Measurements from ENCODE around the gene TRUB1.
"Not testable (repeated sequence)": the region's sequence is repeated elsewhere in the genome, so short reads cannot be mapped to it uniquely, and the experiment has no call there.

The TRUB1 gene

DNA sequence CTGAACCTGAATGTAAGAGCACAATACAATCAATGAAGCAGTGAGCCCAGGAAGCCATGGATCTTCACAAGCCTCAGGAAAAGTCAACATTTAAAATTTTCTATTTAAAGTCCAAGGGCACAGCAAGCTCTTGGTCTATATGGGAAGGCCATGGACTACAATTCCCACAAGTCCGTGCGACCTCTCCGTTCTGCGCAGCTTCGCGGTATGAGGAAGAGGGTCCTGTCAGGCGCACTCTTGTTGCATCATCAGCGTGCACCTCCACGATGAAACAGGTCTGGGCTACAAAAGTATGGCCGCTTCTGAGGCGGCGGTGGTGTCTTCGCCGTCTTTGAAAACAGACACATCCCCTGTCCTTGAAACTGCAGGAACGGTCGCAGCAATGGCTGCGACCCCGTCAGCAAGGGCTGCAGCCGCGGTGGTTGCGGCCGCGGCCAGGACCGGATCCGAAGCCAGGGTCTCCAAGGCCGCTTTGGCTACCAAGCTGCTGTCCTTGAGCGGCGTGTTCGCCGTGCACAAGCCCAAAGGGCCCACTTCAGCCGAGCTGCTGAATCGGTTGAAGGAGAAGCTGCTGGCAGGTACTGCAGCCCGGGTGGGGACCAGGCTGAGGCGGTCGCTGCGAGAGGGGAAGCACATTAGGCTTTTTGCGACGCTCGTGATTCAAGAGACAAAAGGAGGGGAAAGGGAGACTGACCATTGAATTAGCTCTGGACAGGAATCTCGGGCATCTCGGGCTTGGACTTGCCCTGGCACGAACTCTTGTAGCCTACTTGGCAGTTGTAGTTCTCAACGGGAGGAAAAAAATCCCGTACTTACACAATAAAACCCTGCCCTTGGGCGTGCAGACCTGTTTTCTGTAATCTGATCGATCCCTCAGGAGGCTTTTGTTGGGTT lies at the start of gene TRUB1:
TSS of gene TRUB1 (plus strand) at position 234 of the 894 bp plus-strand sequence. CDS start at position 293, 59 bp downstream.
- DNase-seq (ENCODE audit: low read depth) = peak; percentile 99

DNA sequence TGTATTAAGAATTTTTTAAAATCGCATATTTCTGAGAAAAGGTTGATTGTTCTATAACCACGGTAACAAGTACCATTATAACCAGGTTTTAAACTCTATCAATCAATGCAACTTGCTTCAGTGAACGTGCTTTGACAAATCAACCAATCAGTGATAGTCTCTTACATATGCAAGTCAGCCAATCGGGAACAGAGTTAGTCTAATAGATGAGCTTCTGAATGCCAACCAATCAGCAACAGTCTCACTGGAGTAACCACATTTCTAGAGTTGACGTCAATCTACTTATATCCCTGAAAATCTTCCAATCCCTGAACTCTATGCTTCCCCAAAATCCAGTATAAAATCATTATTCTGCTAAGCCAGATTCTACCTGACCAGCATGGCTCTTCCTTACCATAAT lies 44.7 kb upstream of the TRUB1 start:
- DNase-seq (ENCODE audit: low read depth) = no peak

DNA sequence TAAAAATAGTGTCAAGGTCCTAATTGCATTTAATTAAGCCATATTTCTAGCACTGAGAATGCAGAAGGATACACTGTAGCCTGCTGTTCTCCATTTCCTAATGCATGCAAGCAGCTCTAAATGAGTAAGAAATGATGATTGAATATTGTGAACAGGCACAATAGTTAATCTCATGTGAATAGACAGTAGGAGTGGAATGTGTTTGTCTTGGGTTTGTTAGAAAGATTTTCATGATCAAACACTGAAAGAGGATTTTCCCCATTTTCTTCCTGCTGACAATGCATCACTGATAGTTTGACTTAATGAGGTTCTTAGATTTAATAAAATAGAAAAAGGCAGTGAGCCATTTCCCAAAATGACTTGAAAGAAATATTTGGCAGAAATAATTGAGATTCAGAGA lies 43.1 kb upstream of the TRUB1 start:
- DNase-seq (ENCODE audit: low read depth) = no peak

DNA sequence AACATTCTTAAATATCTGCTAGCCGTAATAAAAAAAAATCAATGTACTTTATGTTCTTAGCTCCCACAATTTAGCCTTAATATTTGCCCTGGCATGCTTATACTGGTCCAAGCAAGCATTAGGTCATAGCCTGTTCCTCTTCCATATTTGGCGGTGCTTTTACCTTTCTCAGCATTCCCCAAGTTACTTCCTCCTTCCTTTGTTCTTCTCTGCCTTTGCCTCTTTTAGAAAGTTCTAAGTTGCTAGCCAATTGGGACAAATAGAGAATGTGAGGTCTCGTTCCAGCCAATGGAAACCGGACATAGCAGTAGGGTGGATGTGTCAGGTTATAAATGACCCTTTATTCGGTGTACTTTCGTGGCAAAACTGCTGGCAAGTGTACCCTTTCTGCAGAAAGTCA lies 41.0 kb upstream of the TRUB1 start:
- DNase-seq (ENCODE audit: low read depth) = not testable (repeated sequence)

DNA sequence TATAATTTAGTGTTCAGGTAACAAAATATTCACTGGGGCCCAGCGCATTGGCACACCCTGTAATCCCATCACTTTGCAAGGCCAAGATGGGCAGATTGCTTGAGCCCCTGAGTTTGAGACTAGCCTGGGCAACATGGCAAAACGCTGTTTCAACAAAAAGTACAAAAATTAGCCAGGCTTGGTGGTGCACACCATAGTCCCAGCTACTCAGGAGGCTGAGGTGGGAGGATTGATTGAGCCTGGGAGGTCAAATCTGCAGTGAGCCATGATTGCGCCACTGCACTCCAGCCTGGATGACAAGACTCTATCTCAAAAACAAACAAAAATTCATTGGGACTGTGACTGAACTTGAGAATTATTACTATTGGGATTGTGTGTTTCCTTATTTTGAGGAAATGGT lies 40.4 kb upstream of the TRUB1 start:
- DNase-seq (ENCODE audit: low read depth) = no peak

DNA sequence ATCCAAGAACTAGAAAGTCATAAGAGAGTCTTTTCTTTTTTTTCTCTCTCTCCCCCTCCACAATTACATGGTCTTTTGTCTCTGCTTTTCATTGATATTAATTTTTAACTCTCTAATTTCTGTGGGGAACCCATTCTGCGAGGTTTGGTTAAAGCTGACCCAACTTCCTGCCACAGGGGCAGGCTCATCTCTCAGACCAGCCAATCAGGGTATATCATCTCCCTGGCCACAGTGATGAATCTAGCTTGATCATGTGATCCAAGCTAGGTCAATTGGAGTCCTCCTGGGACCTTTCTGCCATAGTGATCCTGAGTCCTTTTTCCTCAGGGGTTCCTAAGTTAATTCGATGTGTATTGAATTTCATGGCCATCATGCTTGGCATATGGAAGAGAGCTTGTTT lies 38.0 kb upstream of the TRUB1 start:
- no peak for DNase-seq (ENCODE audit: low read depth)

DNA sequence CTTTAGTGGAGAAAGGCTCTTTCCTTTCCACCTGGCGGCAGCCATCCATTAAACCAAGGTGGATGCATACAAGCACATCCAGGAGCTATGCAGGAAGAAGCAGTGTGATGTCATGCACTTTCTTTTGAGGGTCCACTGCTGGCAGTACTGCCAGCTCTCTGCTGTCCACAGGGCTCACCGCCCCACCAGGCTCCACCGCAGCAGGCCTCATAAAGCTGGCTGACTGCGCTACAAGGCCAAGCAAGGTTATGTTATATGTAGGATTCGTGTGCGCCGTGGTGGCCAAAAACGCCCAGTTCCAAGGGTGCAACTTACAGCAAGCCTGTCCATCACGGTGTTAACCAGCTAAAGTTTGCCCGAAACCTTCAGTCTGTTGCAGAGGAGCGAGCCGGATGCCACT lies 37.3 kb upstream of the TRUB1 start:
- DNase-seq (ENCODE audit: low read depth) = no peak

DNA sequence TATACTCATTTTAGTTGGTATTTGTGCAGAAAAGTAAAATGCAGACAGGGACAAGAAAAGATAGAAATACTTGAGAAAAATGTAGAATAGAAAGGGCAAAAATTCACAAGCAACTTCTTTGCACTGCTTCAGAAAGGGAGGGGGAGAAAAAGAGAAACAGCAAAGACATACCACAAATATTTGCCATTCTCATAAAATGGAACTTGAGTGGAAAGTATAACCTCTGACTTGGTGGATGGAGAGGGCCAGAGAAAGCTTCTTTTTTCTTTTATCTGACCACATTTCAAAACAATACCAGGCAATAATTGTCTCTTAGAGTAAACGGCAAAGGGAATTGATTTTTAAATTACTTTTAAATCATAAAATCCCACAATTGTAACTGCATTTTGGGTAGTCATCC lies 35.8 kb upstream of the TRUB1 start:
- peak; percentile 77 for DNase-seq (ENCODE audit: low read depth)

DNA sequence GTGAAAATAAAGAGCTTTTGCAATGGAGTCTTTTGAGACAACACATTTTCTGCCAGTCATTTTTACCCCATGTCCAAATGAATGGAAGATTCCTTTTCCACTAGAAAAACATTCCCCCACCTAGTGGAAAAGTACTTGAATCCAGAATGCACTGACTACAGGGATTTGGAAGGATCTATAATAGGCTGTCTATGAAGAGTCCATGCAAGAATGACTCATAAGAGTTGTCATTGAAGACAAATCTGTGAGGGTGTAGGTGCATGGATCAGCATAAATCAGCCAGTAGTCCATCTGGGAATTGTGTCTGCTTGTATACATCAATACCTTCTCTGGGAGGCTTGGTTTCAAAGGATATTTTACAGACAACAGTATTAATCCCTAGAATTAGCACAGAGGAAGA lies 32.5 kb upstream of the TRUB1 start:
- peak; percentile 21 for DNase-seq (ENCODE audit: low read depth)

DNA sequence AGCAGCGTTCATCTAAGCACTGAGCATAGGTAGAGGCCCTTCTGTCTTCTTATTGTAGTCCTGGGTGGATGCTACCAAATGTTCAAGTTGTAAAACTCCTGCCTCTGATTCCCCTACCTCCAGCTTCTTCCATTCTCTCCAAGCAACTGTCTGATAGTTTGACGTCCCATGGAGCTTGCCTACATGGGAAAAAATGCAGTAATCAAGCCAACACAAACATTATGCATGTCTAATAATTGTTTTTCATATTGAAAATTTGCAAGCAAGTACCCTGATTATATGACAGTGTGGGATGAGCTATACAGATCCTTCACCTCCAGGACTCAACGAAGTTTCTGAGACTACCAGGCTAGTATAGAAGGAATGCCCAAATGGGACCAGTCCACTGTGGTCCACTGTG lies 31.0 kb upstream of the TRUB1 start:
- DNase-seq (ENCODE audit: low read depth) = no peak

DNA sequence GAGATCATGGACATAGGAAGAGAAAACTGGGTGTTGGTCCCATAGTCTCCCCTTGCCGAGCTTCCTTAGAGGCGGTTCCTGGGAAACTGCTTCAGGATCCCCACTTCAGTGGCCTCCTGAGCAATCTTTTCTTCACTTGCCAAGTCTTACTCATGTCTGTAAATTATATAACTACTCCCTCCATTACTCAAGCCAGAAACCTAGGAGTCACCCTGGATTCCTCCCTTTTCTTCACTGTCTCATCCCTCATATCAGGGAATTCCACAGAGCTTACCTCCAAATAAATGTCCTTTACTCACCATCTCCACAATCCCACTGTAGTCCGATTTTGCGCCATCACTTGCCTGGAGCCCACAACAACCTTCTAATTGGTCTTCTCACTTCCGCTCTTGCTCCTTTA lies 29.1 kb upstream of the TRUB1 start:
- no peak for DNase-seq (ENCODE audit: low read depth)

DNA sequence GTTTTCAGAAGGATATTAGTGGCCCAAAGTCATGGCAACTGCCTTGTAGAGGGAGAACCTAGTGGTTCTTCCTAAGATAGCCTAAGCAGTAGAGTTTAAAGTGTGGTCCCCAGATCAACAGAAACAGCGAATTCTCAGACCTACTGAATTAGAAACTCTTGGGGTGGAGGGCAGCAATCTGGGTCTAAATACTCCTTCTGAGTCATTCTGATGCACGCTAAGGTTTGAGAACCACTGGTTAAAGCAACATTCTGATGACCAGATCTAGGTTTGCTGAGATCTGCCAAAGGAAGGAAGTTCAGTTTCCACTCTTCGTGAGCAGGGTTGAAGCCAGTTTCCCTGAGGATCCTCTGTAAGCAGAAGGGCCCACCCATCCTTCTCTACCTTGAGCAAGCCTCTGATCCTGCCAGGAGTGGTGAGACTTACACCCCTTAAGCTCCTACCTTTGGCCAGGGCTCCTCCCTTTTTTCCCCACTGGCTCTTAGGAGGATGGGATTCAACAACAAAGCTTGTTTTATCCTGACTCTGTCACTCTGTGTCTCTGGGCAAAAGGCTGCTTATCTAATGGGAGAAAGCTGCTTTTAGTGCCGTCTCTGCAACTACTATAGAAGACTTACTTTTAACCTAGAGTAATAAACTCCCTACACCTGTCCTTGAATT lies 26.8 kb upstream of the TRUB1 start:
- DNase-seq (ENCODE audit: low read depth) = no peak

DNA sequence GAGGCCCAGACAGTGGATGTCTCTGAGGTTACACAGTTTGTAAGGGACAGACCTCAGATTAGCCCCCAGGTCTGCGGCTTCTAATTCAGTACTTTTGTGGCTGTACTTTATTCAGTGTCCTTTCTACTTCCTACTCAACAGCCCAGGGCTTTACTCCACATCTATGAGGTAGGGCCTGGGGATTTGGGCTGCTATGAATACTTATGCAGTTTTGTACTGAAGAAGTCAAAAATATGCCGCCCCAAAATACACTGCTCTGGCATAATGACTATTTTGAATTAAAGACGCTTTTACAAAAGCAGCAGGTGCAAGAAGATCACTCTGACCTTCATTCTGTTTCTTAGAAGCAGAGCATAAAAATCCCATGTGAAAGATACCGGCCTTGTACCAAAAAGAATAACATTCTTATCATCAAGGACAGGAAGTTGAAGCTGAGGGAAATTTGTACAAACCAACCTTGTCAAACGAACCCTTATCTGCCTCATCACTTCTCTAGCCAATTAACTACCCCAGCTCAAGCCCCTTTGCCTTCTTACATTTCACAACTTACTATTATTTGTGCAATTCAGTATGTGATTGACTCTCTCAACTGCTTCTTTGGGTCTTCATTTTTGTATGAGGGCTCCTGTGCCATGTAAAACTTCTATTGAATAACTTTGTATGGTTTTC lies 26.1 kb upstream of the TRUB1 start:
- peak; percentile 32 for DNase-seq (ENCODE audit: low read depth)

DNA sequence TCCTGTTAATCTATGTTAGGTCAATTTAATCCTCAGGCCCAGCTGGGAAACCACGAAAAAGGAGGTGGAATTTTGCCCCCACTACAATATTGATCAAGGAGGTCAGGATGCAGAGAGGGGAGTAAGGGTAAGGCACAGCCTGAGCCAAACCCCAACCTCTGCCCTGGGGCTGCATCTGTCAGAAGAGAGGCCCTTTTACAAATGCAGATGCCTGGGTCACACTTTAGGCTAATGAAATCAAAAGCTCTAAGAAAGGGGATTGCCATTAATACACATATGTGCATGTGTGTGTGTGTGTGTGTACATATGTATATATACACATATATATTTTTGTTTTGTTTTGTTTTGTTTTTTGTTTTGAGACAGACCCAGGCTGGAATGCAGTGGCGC lies 25.5 kb upstream of the TRUB1 start:
- DNase-seq (ENCODE audit: low read depth) = no peak

DNA sequence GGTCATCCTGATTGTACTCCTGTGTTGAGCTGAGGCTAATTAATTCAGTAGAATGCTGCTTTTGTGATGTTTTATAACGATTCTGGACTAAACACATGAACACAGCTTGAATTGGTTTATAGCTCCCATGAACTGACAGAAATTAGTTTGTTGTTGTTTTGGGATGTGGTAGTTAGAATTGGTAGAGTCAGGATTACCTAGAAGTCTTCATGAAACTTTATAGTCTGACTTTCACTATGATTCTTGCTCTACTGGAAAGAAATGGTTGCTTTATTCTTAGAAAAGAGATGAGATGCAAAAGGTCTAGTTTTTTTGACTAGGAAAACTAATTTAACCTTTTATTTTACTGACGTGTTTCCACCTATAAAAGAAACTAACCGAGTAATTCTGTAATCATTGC lies 23.4 kb upstream of the TRUB1 start:
- no peak for DNase-seq (ENCODE audit: low read depth)

DNA sequence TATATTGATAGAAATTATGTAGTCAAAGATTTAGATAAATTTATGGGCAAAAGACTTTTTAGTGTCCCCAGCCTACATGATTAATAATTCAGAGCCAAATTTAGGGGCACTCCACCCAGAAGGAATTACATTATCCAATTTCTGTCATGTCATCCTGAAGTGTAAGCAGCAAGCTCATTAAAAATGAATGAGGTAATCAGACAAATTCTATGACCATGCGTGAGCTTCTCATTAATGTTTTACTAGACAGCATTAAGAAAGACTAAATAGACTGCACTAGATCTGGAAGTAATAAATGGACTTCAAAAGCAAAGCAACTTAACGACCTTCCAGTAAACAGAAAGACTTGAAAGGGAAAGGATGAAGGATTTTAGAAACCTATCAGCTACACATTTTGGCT lies 22.7 kb upstream of the TRUB1 start:
- no peak for DNase-seq (ENCODE audit: low read depth)

DNA sequence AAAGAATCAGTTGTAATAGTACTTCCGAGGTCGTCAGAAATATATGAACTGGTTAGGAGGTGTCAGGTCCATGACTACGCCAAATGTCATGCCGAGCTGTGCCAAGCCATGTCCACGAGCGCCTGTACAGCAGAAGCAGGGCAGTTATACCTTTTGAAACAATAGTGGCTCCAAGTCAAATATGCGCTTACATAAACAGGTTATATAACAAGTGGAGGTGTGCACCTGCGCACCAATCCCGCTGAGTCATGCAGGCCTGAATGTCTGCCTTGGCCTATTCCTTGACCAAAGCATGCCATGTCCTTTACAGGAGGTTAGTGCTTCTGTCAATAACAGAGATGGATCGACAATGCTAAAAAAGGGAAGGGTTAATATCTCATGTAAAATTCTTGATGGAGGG lies 21.3 kb upstream of the TRUB1 start:
- no peak for DNase-seq (ENCODE audit: low read depth)

DNA sequence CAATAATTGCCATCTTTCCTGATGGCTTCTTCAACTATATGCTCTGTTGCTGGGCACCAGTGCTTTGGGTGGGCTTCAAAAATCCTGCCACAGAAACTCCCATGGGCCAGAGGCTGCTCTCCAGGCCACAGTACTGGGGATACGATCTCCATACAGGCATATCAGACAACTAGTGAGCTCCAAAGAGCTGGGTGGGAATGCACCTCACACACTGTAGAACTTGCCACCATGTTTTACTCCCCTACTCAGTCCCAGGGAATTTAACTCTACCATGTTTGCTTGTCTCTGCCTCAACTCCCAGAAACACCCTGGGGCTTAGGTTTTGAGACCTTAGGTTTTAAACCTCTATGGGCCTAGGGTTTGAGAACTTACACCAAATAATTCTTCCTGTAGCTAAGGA lies 20.5 kb upstream of the TRUB1 start:
- DNase-seq (ENCODE audit: low read depth) = no peak

DNA sequence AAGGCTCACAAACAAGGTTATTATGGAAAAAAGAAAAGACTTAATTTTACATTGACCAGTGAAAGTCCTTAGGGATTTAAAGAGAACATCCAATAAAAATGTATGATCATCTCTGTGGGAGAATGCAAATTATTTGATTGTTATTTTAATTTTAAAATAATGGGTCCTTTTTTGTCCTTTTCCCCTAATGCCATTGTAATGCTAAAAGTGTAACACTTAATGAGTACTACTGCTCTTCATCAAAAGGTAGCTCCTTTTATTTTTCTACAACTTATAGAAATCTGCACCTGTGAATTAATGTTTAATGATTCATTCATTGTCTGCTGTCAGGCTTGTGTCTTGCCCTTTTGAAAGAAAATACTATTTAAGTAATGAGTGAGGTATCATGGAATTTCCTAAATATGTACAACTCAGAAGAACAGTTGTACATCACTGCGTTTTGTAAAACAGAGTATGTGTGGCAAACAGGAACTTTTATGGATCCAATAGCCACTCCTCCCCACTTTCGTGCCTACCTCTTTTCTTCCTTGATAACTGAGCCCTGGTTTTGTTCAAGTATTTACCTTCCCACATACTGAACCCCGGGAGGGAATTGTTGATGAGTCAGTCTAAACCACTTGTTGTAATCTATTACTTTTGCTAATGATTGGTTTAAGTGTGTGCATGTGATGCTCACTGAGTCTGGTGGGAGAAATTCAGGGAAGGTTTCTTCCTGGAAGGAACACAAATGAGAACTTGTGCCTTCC lies 19.9 kb upstream of the TRUB1 start:
- DNase-seq (ENCODE audit: low read depth) = peak; percentile 78

DNA sequence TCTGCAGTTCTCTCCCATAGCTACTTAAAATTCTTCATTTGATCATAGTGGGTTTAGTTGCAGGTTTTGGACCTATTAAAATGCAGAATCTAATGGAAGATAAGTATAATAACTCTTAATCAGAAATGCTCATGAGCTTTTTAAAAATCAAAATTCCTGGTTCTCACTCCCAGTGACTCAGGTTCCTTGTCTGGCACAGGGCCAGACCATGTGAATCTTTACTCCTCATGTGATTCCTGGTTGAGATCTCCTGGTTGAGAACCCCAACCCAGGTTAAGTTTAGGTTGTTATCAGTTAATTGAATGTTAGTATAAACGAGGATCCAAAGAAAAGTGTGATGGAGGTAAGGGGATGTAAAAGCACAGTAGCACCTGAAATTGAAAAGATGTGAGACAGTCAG lies 17.5 kb upstream of the TRUB1 start:
- no peak for DNase-seq (ENCODE audit: low read depth)

DNA sequence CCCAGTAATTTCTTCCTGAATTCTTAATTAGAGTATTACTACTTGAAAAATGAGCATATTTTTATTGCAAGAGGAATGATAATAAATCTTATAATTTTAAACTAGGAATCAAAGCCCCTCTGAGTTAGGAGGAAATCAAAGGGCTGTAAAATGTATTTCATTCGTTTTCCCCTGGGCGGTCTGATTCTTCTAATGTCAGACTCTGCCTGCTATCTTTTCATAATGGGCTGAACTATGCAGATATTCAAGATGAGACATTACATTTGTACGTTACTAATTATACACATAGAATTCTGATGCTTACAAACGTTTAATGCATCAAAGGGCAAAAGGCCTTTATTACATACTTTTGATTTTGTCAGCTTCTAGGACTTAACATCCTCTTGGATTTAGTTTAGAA lies 16.0 kb upstream of the TRUB1 start:
- no peak for DNase-seq (ENCODE audit: low read depth)

DNA sequence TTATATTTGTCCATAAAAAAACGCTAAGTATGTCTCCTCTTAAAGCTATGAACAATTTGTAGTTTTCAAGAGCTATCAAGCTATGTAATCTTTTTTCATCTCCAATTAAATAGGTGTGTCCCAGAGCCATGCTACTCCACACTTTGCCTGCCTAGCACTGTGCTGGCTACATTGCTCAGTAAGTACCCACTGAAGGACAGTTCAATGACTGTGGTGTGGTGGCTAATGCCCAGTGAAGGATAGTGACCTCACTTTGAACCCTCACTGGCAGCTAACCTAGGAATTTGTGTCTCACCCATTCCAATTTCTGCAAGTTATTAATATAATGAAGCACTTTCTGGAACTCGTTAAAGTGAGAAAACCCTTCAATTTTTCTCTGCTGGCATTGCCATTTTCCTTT lies 14.4 kb upstream of the TRUB1 start:
- DNase-seq (ENCODE audit: low read depth) = no peak

Measured in iris pigment epithelial cell (primary cell).